Measurements from ENCODE around the gene LIMCH1. TPM values are rescaled to one million over a fixed set of nuclear protein-coding genes. Genes with fewer than 3 reads are reported as not detected.

LIMCH1 gene
- total RNA-seq, 1 donor from 2014 or later: not detected

GRCh38 chr4:41609851-41610250, 71.9 kb downstream of the LIMCH1 start:
- Mint-ChIP-seq H3K4me3 (no peak overlapping the region), H3K4me1 (no peaks in the 10 kb centered on the region), H3K27me3 (peaks cover 4% of the 10 kb centered on the region), H3K27ac (no peak overlapping the region), H3K36me3 (ENCODE audit: low read depth) (no peaks in the 10 kb centered on the region), H3K9me3 (no peaks in the 10 kb centered on the region)
- intact Hi-C loops (cut with micrococcal nuclease): no loop called here
- ATAC-seq (ENCODE audit: low read depth) (no peak), DNase-seq (no peak)
- POLR2A ChIA-PET: no interaction called here
- no peak for TF ChIP-seq CTCF (IDR thresholded peaks at IDR 0.05)
- CTCF ChIA-PET: no interaction called here

- ChIA-PET POLR2A (no interaction called here), CTCF (no interaction called here)
- intact Hi-C loops (cut with micrococcal nuclease): no loop called here
- H3K27me3 Mint-ChIP-seq: peaks cover 6% of the 10 kb centered on the region
- H3K4me3 Mint-ChIP-seq: no peak overlapping the region
- no peak for DNase-seq
- no peak for ATAC-seq (ENCODE audit: low read depth)
- H3K27ac Mint-ChIP-seq: no peak overlapping the region
- no peak for TF ChIP-seq CTCF (IDR thresholded peaks at IDR 0.05)
- H3K36me3 Mint-ChIP-seq (ENCODE audit: low read depth): no peaks in the 10 kb centered on the region
- H3K9me3 Mint-ChIP-seq: no peaks in the 10 kb centered on the region
- no peaks in the 10 kb centered on the region for H3K4me1 Mint-ChIP-seq
Measured at GRCh38 chr4:41610474-41610873, 72.5 kb downstream of the LIMCH1 start.

GRCh38 chr4:41611124-41611838, 73.3 kb downstream of the LIMCH1 start:
- ChIA-PET POLR2A (no interaction called here), CTCF (no interaction called here)
- Mint-ChIP-seq H3K9me3 (no peaks in the 10 kb centered on the region), H3K27me3 (peaks cover 6% of the 10 kb centered on the region), H3K4me1 (no peaks in the 10 kb centered on the region), H3K27ac (no peak overlapping the region), H3K4me3 (no peak overlapping the region), H3K36me3 (ENCODE audit: low read depth) (no peaks in the 10 kb centered on the region)
- intact Hi-C loops (cut with micrococcal nuclease): no loop called here
- no peak for TF ChIP-seq CTCF (IDR thresholded peaks at IDR 0.05)
- ATAC-seq (ENCODE audit: low read depth) (no peak), DNase-seq (no peak)

- no peaks in the 10 kb centered on the region for H3K36me3 Mint-ChIP-seq (ENCODE audit: low read depth)
- H3K4me3 Mint-ChIP-seq: no peak overlapping the region
- DNase-seq: no peak
- no peak for ATAC-seq (ENCODE audit: low read depth)
- CTCF ChIA-PET: no interaction called here
- intact Hi-C loops (cut with micrococcal nuclease): no loop called here
- peaks cover 6% of the 10 kb centered on the region for H3K27me3 Mint-ChIP-seq
- TF ChIP-seq CTCF (IDR thresholded peaks at IDR 0.05): no peak
- POLR2A ChIA-PET: no interaction called here
- H3K9me3 Mint-ChIP-seq: no peaks in the 10 kb centered on the region
- H3K4me1 Mint-ChIP-seq: no peaks in the 10 kb centered on the region
- no peak overlapping the region for H3K27ac Mint-ChIP-seq
Measured at GRCh38 chr4:41611881-41612871, 74.2 kb downstream of the LIMCH1 start.

- CTCF ChIA-PET: no interaction called here
- POLR2A ChIA-PET: no interaction called here
- H3K27ac Mint-ChIP-seq: no peak overlapping the region
- intact Hi-C loops (cut with micrococcal nuclease): no loop called here
- no peaks in the 10 kb centered on the region for H3K36me3 Mint-ChIP-seq (ENCODE audit: low read depth)
- ATAC-seq (ENCODE audit: low read depth) (no peak), DNase-seq (no peak)
- TF ChIP-seq CTCF (IDR thresholded peaks at IDR 0.05): no peak
- peaks cover 6% of the 10 kb centered on the region for H3K27me3 Mint-ChIP-seq
- H3K4me1 Mint-ChIP-seq: no peaks in the 10 kb centered on the region
- no peak overlapping the region for H3K4me3 Mint-ChIP-seq
- H3K9me3 Mint-ChIP-seq: no peaks in the 10 kb centered on the region
Measured at GRCh38 chr4:41613386-41613785, 75.4 kb downstream of the LIMCH1 start.
